GM19328 (cell line): ENCODE data around the gene SPTBN5.

Experiments
- ATAC-seq: cut with Tn5 transposase; IDR thresholded peaks from one replicate; pipeline ENCODE4 v1.9.1; 2021; ENCODE audit warnings: mild to moderate bottlenecking, moderate library complexity; ENCODE audit not compliant: unreplicated experiment

The SPTBN5 gene

GRCh38 chr15:41868321-41868720, 25.5 kb downstream of the SPTBN5 start:
- ATAC-seq, result no peak

GRCh38 chr15:41866872-41867579, 26.8 kb downstream of the SPTBN5 start:
- no peak for ATAC-seq

GRCh38 chr15:41866263-41866703, 27.6 kb downstream of the SPTBN5 start:
- no peak for ATAC-seq

- no peak for ATAC-seq
Measured at GRCh38 chr15:41865490-41866055, 28.3 kb downstream of the SPTBN5 start.

GRCh38 chr15:41862515-41863116, 31.2 kb downstream of the SPTBN5 start:
- no peak for ATAC-seq

GRCh38 chr15:41861736-41862356, 32.0 kb downstream of the SPTBN5 start:
- no peak for ATAC-seq

GRCh38 chr15:41860049-41860828, 33.6 kb downstream of the SPTBN5 start:
- ATAC-seq, result no peak

GRCh38 chr15:41858756-41859155, 35.1 kb downstream of the SPTBN5 start:
- ATAC-seq, result no peak

- no peak for ATAC-seq
Measured at GRCh38 chr15:41857316-41857715, 36.5 kb downstream of the SPTBN5 start.

GRCh38 chr15:41856716-41857115, 37.1 kb downstream of the SPTBN5 start:
- ATAC-seq, result no peak

- no peak for ATAC-seq
Measured at GRCh38 chr15:41856262-41856661, 37.6 kb downstream of the SPTBN5 start.

- no peak for ATAC-seq
Measured at GRCh38 chr15:41855261-41855961, 38.4 kb downstream of the SPTBN5 start.

GRCh38 chr15:41854443-41854842, 39.4 kb downstream of the SPTBN5 start:
- ATAC-seq, result no peak

GRCh38 chr15:41853831-41854230, 40.0 kb downstream of the SPTBN5 start:
- no peak for ATAC-seq

- no peak for ATAC-seq
Measured at GRCh38 chr15:41852736-41853590, 40.9 kb downstream of the SPTBN5 start.

GRCh38 chr15:41851755-41852370, 42.0 kb downstream of the SPTBN5 start:
- ATAC-seq, result no peak

GRCh38 chr15:41851167-41851523, 42.7 kb downstream of the SPTBN5 start:
- no peak for ATAC-seq

- no peak for ATAC-seq
Measured at GRCh38 chr15:41850482-41851166, 43.2 kb downstream of the SPTBN5 start.

- no peak for ATAC-seq
Measured at GRCh38 chr15:41849861-41850260, 44.0 kb downstream of the SPTBN5 start.
